Measurements from ENCODE around the gene PGAM4. TPM values are rescaled to one million over a fixed set of nuclear protein-coding genes. Genes with fewer than 3 reads are reported as not detected.
A peak's percentile ranks its signal among the peaks of the same experiment; 100 is the strongest.

Gene PGAM4
- 0.31 TPM in 1 of 2 replicates, not detected in the other for total RNA-seq (2014; rRNA removed; shearing (Covaris generic))
- 0.53 TPM in 1 of 2 replicates, not detected in the other for total RNA-seq (2022)
- Bru-seq, nascent RNA: not detected
- BruChase-seq, experiment 1, labeled RNA remaining after a 6-hour chase: percentile 25 among the genes with signal in this experiment
- BruChase-seq, experiment 2, labeled RNA remaining after a 2-hour chase: not detected
- long read RNA-seq: 0 reads

DNA sequence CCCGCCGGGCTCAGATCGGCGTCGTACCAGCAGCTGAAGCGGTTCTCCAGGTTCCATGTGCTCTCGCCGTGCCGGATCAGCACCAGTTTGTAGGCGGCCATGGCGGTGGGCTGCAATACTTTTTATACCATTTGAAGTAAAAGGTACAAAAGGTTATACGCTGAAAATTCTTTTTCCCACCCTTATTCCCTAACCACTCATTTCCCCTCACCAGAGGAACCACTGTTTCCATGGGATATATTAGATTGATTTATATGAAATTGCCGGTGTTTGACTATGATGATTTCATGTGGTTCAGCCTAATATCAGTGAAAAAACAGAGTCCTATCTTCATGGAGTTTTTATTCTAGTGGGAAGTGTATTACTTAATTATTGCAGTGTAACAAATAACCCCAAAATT, at the start of gene PGAM4:
Gene PGAM4, minus strand, starts transcription at position 101 of the 400 bp plus-strand sequence. Its CDS starts 0 bp downstream, at position 101.
- no peak within 1 kb of the TSS for H3K27ac ChIP-seq (ENCODE audit: low read depth, low read length, poor library complexity, severe bottlenecking)
- no peaks in the 10 kb centered on the region for H3K79me2 ChIP-seq (ENCODE audit: insufficient read depth, low read depth, low read length)
- ChIA-PET CTCF (ENCODE audit: unreplicated experiment) (no interaction called here), POLR2A (no interaction called here)
- DNase-seq (ENCODE audit: low spot score): no peak
- no peaks in the 10 kb centered on the region for H3K4me1 ChIP-seq (ENCODE audit: insufficient read depth, low read length, poor library complexity, severe bottlenecking)
- TF ChIP-seq, protein P1, sequence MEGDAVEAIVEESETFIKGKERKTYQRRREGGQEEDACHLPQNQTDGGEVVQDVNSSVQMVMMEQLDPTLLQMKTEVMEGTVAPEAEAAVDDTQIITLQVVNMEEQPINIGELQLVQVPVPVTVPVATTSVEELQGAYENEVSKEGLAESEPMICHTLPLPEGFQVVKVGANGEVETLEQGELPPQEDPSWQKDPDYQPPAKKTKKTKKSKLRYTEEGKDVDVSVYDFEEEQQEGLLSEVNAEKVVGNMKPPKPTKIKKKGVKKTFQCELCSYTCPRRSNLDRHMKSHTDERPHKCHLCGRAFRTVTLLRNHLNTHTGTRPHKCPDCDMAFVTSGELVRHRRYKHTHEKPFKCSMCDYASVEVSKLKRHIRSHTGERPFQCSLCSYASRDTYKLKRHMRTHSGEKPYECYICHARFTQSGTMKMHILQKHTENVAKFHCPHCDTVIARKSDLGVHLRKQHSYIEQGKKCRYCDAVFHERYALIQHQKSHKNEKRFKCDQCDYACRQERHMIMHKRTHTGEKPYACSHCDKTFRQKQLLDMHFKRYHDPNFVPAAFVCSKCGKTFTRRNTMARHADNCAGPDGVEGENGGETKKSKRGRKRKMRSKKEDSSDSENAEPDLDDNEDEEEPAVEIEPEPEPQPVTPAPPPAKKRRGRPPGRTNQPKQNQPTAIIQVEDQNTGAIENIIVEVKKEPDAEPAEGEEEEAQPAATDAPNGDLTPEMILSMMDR (conservative IDR thresholded peaks at IDR 0.05; ENCODE audit: low read length): no peak
- no peak for TF ChIP-seq EZH2phosphoT487 (IDR thresholded peaks at IDR 0.05; ENCODE audit: borderline replicate concordance, low read depth, low read length)
- H3K4me2 ChIP-seq (ENCODE audit: low read length): no peak within 1 kb of the TSS
- BruUV-seq (replicated peaks): no TSS peak
- no peaks in the 10 kb centered on the region for H4K20me1 ChIP-seq (ENCODE audit: insufficient read depth, low read length)
- no peak within 1 kb of the TSS for H3K4me3 ChIP-seq (ENCODE audit: low read depth, low read length, poor library complexity, severe bottlenecking)
- H3K9me3 ChIP-seq (ENCODE audit: low read length): no peaks in the 10 kb centered on the region
- no peak within 1 kb of the TSS for H2AFZ ChIP-seq (ENCODE audit: low read length)
- intact Hi-C loops (cut with micrococcal nuclease; ENCODE audit: unreplicated experiment): no loop called here
- no peaks in the 10 kb centered on the region for H3K9me2 ChIP-seq (ENCODE audit: insufficient read depth, low read length)
- no peaks in the 10 kb centered on the region for H3K36me3 ChIP-seq (ENCODE audit: insufficient read depth, low read length)

DNA sequence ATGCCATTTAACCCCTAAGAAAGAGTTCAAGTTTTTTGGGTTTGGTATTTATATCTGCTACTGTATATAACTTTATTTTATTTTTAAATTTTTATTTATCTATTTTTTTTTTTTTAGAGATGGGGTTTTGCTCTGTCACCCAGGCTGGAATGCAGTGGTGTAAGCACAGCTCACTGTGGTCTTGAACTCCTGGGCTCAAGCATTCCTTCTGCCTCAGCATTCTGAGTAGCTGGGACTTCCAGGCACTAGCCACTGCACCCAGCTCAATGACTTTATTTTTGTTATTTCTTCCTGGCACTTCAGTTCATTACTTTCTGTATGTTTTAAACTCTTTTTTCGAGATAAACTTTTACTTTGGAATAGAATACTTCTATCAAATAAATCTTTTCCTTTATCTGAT, 42.4 kb upstream of the PGAM4 start:
- H3K4me2 ChIP-seq (ENCODE audit: low read length): no peak overlapping the region
- BruUV-seq (replicated peaks): no TSS peak
- no peak overlapping the region for H3K27ac ChIP-seq (ENCODE audit: low read depth, low read length, poor library complexity, severe bottlenecking)
- intact Hi-C loops (cut with micrococcal nuclease; ENCODE audit: unreplicated experiment): no loop called here
- no peaks in the 10 kb centered on the region for H3K9me2 ChIP-seq (ENCODE audit: insufficient read depth, low read length)
- CTCF ChIA-PET (ENCODE audit: unreplicated experiment): no interaction called here
- H4K20me1 ChIP-seq (ENCODE audit: insufficient read depth, low read length): no peaks in the 10 kb centered on the region
- no peak overlapping the region for H3K4me3 ChIP-seq (ENCODE audit: low read depth, low read length, poor library complexity, severe bottlenecking)
- DNase-seq (ENCODE audit: low spot score): no peak
- no peaks in the 10 kb centered on the region for H3K9me3 ChIP-seq (ENCODE audit: low read length)
- TF ChIP-seq, protein P1 (conservative IDR thresholded peaks at IDR 0.05; ENCODE audit: low read length): no peak
- no peak for TF ChIP-seq EZH2phosphoT487 (IDR thresholded peaks at IDR 0.05; ENCODE audit: borderline replicate concordance, low read depth, low read length)
- no peak overlapping the region for H2AFZ ChIP-seq (ENCODE audit: low read length)
- H3K4me1 ChIP-seq (ENCODE audit: insufficient read depth, low read length, poor library complexity, severe bottlenecking): no peaks in the 10 kb centered on the region
- POLR2A ChIA-PET: no interaction called here
- no peaks in the 10 kb centered on the region for H3K36me3 ChIP-seq (ENCODE audit: insufficient read depth, low read length)
- no peaks in the 10 kb centered on the region for H3K79me2 ChIP-seq (ENCODE audit: insufficient read depth, low read depth, low read length)

DNA sequence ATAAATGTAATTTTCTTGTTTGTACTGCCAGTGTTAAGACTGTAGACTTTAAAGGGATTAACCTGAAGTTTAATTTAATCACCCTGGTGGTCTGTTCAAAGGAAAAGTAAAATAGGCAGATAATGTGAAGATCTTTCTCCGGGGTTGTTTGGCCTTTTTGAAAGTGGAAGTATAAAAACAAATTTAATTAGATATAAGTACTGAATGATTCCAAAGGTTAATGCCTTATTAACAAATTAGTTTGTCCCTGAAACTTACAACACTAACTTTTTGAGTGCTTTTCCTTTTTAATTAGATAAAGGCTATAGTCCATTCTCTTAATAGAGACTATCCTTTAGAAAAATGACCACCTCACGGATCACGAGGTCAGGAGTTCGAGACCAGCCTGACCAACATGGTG, 10.4 kb upstream of the PGAM4 start:
- H3K9me3 ChIP-seq (ENCODE audit: low read length): no peaks in the 10 kb centered on the region
- H3K9me2 ChIP-seq (ENCODE audit: insufficient read depth, low read length): no peaks in the 10 kb centered on the region
- no peaks in the 10 kb centered on the region for H3K4me1 ChIP-seq (ENCODE audit: insufficient read depth, low read length, poor library complexity, severe bottlenecking)
- ChIA-PET POLR2A (no interaction called here), CTCF (ENCODE audit: unreplicated experiment) (no interaction called here)
- no peaks in the 10 kb centered on the region for H3K79me2 ChIP-seq (ENCODE audit: insufficient read depth, low read depth, low read length)
- BruUV-seq (replicated peaks): no TSS peak
- H3K36me3 ChIP-seq (ENCODE audit: insufficient read depth, low read length): no peaks in the 10 kb centered on the region
- no peak overlapping the region for H3K27ac ChIP-seq (ENCODE audit: low read depth, low read length, poor library complexity, severe bottlenecking)
- TF ChIP-seq EZH2phosphoT487 (IDR thresholded peaks at IDR 0.05; ENCODE audit: borderline replicate concordance, low read depth, low read length): no peak
- TF ChIP-seq, protein P1 (conservative IDR thresholded peaks at IDR 0.05; ENCODE audit: low read length): no peak
- H3K4me3 ChIP-seq (ENCODE audit: low read depth, low read length, poor library complexity, severe bottlenecking): no peak overlapping the region
- intact Hi-C loops (cut with micrococcal nuclease; ENCODE audit: unreplicated experiment): no loop called here
- H3K4me2 ChIP-seq (ENCODE audit: low read length): no peak overlapping the region
- no peak overlapping the region for H2AFZ ChIP-seq (ENCODE audit: low read length)
- DNase-seq (ENCODE audit: low spot score): no peak
- H4K20me1 ChIP-seq (ENCODE audit: insufficient read depth, low read length): no peaks in the 10 kb centered on the region

Measured in OCI-LY7 (cell line).